CD4-positive, alpha-beta memory T cell (primary cell): Measurements from ENCODE around the gene GAK. TPM values are rescaled to one million over a fixed set of nuclear protein-coding genes. Genes with fewer than 3 reads are reported as not detected.

Experiments used
- CTCF ChIA-PET: fragments of 350-600 bp; sonication (Branson Sonifier 250); formaldehyde crosslinking; loops from one replicate; lab custom pipeline; 2021; ENCODE audit warnings: inconsistent platforms; ENCODE audit not compliant: partially characterized antibody; lab: Charles Lee
- POLR2A ChIA-PET: fragments of 350-600 bp; sonication (Branson Sonifier 250); formaldehyde crosslinking; loops from one replicate; lab custom pipeline; 2021; ENCODE audit not compliant: partially characterized antibody; lab: Charles Lee
- DNase-seq, 5 donors: peaks; one replicate each; pipeline versions ENCODE4 v3.0.0 to v3.0.0-alpha.2; 2020 to 2022; ENCODE audit warnings: mixed read lengths in 1 of 5
- H3K27ac ChIP-seq: one replicate; pipeline ENCODE4 v1.7.0; 2013; ENCODE audit warnings: low read depth, low read length
- H3K27me3 ChIP-seq: 2 replicates; pipeline ENCODE4 v1.7.0; 2013; ENCODE audit warnings: mild to moderate bottlenecking, low read length, moderate library complexity; ENCODE audit not compliant: insufficient read depth
- H3K36me3 ChIP-seq: 2 replicates; pipeline ENCODE4 v1.7.0; 2013; ENCODE audit warnings: mild to moderate bottlenecking, low read length, moderate library complexity; ENCODE audit not compliant: insufficient read depth
- H3K4me1 ChIP-seq: 2 replicates; pipeline ENCODE4 v1.7.0; 2013; ENCODE audit warnings: mild to moderate bottlenecking, low read length, moderate library complexity; ENCODE audit not compliant: insufficient read depth
- H3K4me3 ChIP-seq, 2 donors: one replicate each; pipeline ENCODE4 v1.7.0; 2013; ENCODE audit warnings: low read length in 2 of 2, mild to moderate bottlenecking in 1 of 2
- H3K9me3 ChIP-seq, 2 donors: one replicate each; pipeline ENCODE4 v1.7.0; 2013; ENCODE audit warnings: low read length in 2 of 2, control low read depth in 1 of 2; ENCODE audit not compliant: control insufficient read depth in 1 of 2
- H3K27ac Mint-ChIP-seq, 7 donors: one replicate each; pipeline ENCODE4 v1.8.0; 2020 to 2021; ENCODE audit warnings: mixed read lengths in 7 of 7, mild to moderate bottlenecking in 6 of 7, inconsistent platforms in 3 of 7, moderate library complexity in 3 of 7
- H3K27me3 Mint-ChIP-seq, 2 donors: one replicate each; pipeline ENCODE4 v1.8.0; 2020 to 2021; ENCODE audit warnings: mixed read lengths in 2 of 2
- H3K36me3 Mint-ChIP-seq, 2 donors: one replicate each; pipeline ENCODE4 v1.8.0; 2020 to 2021; ENCODE audit warnings: mixed read lengths in 2 of 2, inconsistent platforms in 1 of 2, mild to moderate bottlenecking in 1 of 2
- H3K4me1 Mint-ChIP-seq, 4 donors: one replicate each; pipeline ENCODE4 v1.8.0; 2020 to 2021; ENCODE audit warnings: mixed read lengths in 4 of 4, mild to moderate bottlenecking in 1 of 4
- H3K4me3 Mint-ChIP-seq, 8 donors: one replicate each; pipeline ENCODE4 v1.8.0; 2020 to 2021; ENCODE audit warnings: mixed read lengths in 8 of 8, mild to moderate bottlenecking in 7 of 8, moderate library complexity in 6 of 8, inconsistent platforms in 3 of 8
- H3K9me3 Mint-ChIP-seq, 8 donors: one replicate each; pipeline ENCODE4 v1.8.0; 2020 to 2021; ENCODE audit warnings: mixed read lengths in 8 of 8, mild to moderate bottlenecking in 5 of 8, inconsistent platforms in 3 of 8, moderate library complexity in 1 of 8
- intact Hi-C: fragments of 100-400 bp; cut with micrococcal nuclease; formaldehyde crosslinking; loops from one replicate; pipeline ENCODE4 v1.15.1; 2023
- polyA plus RNA-seq, 2 donors: library from polyadenylated mRNA; unstranded; fragments of 300-500 nt; fragmentation: Illumina TruSeq; gene quantifications; one replicate each; pipeline ENCODE4 v1.2.3, GENCODE V29; 2021
- total RNA-seq, 2 experiments: library from RNA; stranded (reverse); gene quantifications; one replicate each; pipeline ENCODE4 v1.2.3, GENCODE V29; 2021

GAK gene
- total and polyA plus RNA-seq, 4 experiments from 2014 or later, result 32.5 to 188 (median 130) TPM

DNA sequence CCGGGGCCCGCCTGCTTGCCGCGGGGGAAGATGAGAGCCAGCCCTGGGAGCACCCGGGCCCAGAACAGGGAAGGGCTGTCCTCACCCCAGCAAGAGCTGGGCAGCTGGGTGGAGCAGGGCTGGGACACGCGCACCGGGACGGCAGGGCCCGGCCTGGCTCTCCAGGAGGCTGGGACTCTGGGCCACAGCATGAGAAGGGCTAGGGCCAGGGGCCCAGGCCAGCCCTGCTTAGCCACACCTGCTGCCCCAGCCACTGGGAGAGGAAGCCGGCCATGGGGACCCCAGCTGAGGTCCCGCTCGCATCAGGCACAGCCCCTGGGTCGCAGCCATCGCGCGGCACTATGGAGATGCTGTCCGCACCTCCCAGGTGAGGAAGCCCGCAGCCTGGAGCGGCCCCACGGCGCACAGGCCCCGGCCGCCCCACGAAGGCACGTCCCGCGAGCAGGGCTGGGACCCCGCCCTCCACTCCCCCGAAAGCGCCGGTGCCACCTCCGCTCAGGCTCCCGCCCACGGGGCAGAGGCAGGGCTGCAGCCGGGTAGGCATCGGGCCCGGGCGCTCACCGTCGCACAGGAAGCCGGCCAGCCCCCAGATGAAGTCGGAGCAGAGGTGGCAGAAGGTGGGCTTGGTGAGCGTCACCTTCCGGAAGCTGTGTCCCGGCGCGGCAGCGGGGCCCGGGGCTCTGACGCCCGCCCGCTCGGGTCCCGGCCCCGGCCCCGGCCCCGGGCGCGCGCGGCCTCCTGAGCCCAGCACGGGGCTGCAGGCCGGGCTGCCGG, 40.7 kb upstream of the GAK start:
- Mint-ChIP-seq H3K27ac (no peak overlapping the region), H3K36me3 (no peaks in the 10 kb centered on the region), H3K9me3 (no peaks in the 10 kb centered on the region), H3K4me1 (peaks cover 0 to 13% (median 3%) of the 10 kb centered on the region in 4 donors), H3K4me3 (peak overlapping the region; percentile 34 to 68 (median 50)), H3K27me3 (no peaks in the 10 kb centered on the region)
- CTCF ChIA-PET, result interaction anchor here (1.0 kb wide), 1 partner anchor 231 kb away, joined by 3 read pairs; no protein-coding TSS in a partner anchor
- peaks cover 2% of the 10 kb centered on the region for H3K36me3 ChIP-seq
- H3K9me3 ChIP-seq, result no peaks in the 10 kb centered on the region
- intact Hi-C loops, result loop anchor here (1.0 kb wide), 5 partner anchors 13 to 299 kb away; partner anchors contain the start of genes ATP5ME, GAK, MYL5 and TMEM175
- peak overlapping the region; percentile 51 for H3K27ac ChIP-seq
- POLR2A ChIA-PET, result interaction anchor here (1.5 to 2.8 kb wide), 3 partner anchors 14 to 40 kb away, joined by 8 to 11 read pairs (median 10); partner anchors contain the start of genes GAK, IDUA and TMEM175
- H3K27me3 ChIP-seq, result no peaks in the 10 kb centered on the region
- peak; percentile 59 to 72 (median 62) for DNase-seq
- peaks cover 24% of the 10 kb centered on the region for H3K4me1 ChIP-seq
- H3K4me3 ChIP-seq, result peak overlapping the region; percentile 36 to 57

- H3K9me3 ChIP-seq, result no peaks in the 10 kb centered on the region
- intact Hi-C loops, result no loop called here
- Mint-ChIP-seq H3K27me3 (no peaks in the 10 kb centered on the region), H3K4me1 (peaks cover 0 to 13% (median 3%) of the 10 kb centered on the region in 4 donors), H3K36me3 (no peaks in the 10 kb centered on the region), H3K4me3 (peak overlapping the region in 5 of 8 donors; percentile 41 to 68 (median 43)), H3K27ac (peak overlapping the region in 1 of 7 donors; percentile 42), H3K9me3 (no peaks in the 10 kb centered on the region)
- H3K4me1 ChIP-seq, result peaks cover 24% of the 10 kb centered on the region
- ChIA-PET CTCF (interaction anchor here (1.0 kb wide), 1 partner anchor 230 kb away, joined by 3 read pairs; no protein-coding TSS in a partner anchor), POLR2A (interaction anchor here (1.5 to 2.8 kb wide), 3 partner anchors 15 to 39 kb away, joined by 8 to 11 read pairs (median 10); partner anchors contain the start of genes GAK, IDUA and TMEM175)
- H3K27me3 ChIP-seq, result no peaks in the 10 kb centered on the region
- peak overlapping the region in 1 of 2 donors; percentile 57 for H3K4me3 ChIP-seq
- no peak for DNase-seq
- no peak overlapping the region for H3K27ac ChIP-seq
- H3K36me3 ChIP-seq, result peaks cover 2% of the 10 kb centered on the region
Measured at GRCh38 chr4:971666-972500, 39.8 kb upstream of the GAK start.

DNA sequence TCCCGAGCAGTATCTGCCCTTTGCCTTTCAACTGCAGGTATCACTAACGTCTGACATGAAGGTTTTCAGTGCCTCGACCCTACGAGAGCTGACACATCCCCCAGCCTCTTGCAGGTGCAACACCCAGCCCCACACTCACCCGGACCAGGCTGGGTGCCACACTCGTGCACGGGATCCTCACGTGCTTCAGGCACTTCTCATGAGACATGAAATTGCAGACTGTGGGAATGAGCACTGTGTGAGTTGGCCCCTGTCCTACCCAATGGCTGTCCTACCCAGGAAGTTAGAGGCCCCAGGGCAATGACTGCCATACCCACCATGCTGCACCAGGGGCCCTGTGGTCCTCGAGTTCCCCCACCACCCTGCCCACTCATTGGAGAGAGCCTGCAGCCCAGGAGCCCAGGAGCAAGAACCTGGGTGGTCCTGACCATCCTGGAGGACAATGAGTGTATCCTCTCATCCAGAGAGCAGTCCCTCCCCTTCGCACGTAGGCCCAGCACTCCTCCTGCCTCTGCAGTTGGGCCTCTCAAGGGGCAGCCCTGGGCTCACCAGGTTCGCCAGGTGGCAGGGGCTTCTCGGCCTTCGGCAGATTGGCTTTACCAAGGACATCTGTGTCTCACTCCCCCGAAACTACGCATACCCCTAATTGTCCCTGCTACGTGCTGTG, 38.9 kb upstream of the GAK start:
- Histone ChIP-seq H3K27me3 (no peaks in the 10 kb centered on the region), H3K9me3 (no peaks in the 10 kb centered on the region), H3K27ac (no peak overlapping the region), H3K4me3 (no peak overlapping the region), H3K4me1 (peaks cover 24% of the 10 kb centered on the region), H3K36me3 (peaks cover 7% of the 10 kb centered on the region)
- Mint-ChIP-seq H3K4me1 (peaks cover 0 to 13% (median 3%) of the 10 kb centered on the region in 4 donors), H3K36me3 (no peaks in the 10 kb centered on the region), H3K9me3 (no peaks in the 10 kb centered on the region), H3K27me3 (no peaks in the 10 kb centered on the region), H3K27ac (no peak overlapping the region), H3K4me3 (peak overlapping the region in 4 of 8 donors; percentile 12 to 59 (median 42))
- DNase-seq, result no peak
- CTCF ChIA-PET, result no interaction called here
- POLR2A ChIA-PET, result interaction anchor here (2.4 kb wide), 1 partner anchor 39 kb away, joined by 11 read pairs; no protein-coding TSS in a partner anchor
- intact Hi-C loops, result no loop called here

- Histone ChIP-seq H3K9me3 (no peaks in the 10 kb centered on the region), H3K27me3 (no peaks in the 10 kb centered on the region), H3K4me1 (peaks cover 24% of the 10 kb centered on the region), H3K27ac (no peak overlapping the region), H3K36me3 (peaks cover 7% of the 10 kb centered on the region), H3K4me3 (no peak overlapping the region)
- Mint-ChIP-seq H3K9me3 (peaks cover 0 to 2% (median 0%) of the 10 kb centered on the region in 8 donors), H3K27me3 (no peaks in the 10 kb centered on the region), H3K4me1 (peaks cover 0 to 13% (median 3%) of the 10 kb centered on the region in 4 donors), H3K27ac (no peak overlapping the region), H3K4me3 (peak overlapping the region in 7 of 8 donors; percentile 25 to 41 (median 32)), H3K36me3 (no peaks in the 10 kb centered on the region)
- DNase-seq, result no peak
- POLR2A ChIA-PET, result no interaction called here
- intact Hi-C loops, result no loop called here
- CTCF ChIA-PET, result no interaction called here
Measured at GRCh38 chr4:970046-970745, 38.1 kb upstream of the GAK start.

DNA sequence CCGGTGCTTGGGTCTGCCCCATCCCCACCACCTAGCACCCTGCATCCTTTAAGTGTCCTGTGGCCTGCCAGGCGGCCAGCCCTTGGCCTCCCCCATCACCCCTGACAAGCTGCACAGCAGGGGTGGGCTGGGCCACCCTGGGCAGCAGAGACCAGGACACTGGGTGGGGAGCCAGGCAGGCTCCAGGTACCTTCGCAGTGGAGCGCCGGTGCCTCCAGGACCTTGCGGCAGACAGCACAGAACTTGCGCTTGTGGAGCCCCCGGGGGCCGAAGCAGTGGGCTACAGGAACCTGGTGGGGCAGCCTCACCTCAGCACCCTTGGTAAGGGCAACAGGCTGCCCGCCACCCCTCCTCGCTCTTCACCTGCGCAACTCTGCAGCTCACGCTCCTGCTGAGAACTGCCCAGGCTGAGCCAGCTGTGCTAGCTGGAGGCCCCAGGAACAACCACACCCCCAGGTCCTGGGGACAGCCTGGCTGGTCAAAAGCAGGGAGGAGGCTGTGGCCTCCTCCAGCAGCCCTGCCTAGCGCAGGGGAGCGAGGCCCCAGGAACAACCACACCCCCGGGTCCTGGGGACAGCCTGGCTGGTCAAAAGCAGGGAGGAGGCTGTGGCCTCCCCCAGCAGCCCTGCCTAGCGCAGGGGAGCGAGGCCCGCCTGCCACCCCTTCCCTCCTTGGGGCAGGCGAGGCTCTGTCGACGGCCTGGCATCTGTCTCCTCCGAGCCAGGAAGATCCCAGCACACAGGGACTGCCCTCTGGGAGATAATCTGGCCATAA, 36.7 kb upstream of the GAK start:
- Mint-ChIP-seq H3K27me3 (no peaks in the 10 kb centered on the region), H3K9me3 (peaks cover 0 to 2% (median 0%) of the 10 kb centered on the region in 8 donors), H3K27ac (no peak overlapping the region), H3K4me3 (no peak overlapping the region), H3K36me3 (no peaks in the 10 kb centered on the region), H3K4me1 (peaks cover 0 to 13% (median 3%) of the 10 kb centered on the region in 4 donors)
- no peak overlapping the region for H3K27ac ChIP-seq
- no peak for DNase-seq
- ChIA-PET CTCF (no interaction called here), POLR2A (interaction anchor here (0.7 kb wide), 1 partner anchor 37 kb away, joined by 4 read pairs; the partner anchor contains the start of genes GAK and TMEM175)
- H3K27me3 ChIP-seq, result no peaks in the 10 kb centered on the region
- peaks cover 7% of the 10 kb centered on the region for H3K36me3 ChIP-seq
- intact Hi-C loops, result no loop called here
- no peak overlapping the region for H3K4me3 ChIP-seq
- H3K9me3 ChIP-seq, result no peaks in the 10 kb centered on the region
- H3K4me1 ChIP-seq, result peaks cover 24% of the 10 kb centered on the region

- Histone ChIP-seq H3K4me1 (peaks cover 24% of the 10 kb centered on the region), H3K36me3 (peaks cover 7% of the 10 kb centered on the region), H3K27me3 (no peaks in the 10 kb centered on the region), H3K9me3 (no peaks in the 10 kb centered on the region), H3K27ac (no peak overlapping the region), H3K4me3 (no peak overlapping the region)
- DNase-seq, result no peak
- no peak overlapping the region for H3K27ac Mint-ChIP-seq
- CTCF ChIA-PET, result no interaction called here
- peaks cover 0 to 2% (median 0%) of the 10 kb centered on the region in 8 donors for H3K9me3 Mint-ChIP-seq
- intact Hi-C loops, result no loop called here
- no peaks in the 10 kb centered on the region for H3K27me3 Mint-ChIP-seq
- H3K4me3 Mint-ChIP-seq, result no peak overlapping the region
- H3K4me1 Mint-ChIP-seq, result peaks cover 0 to 13% (median 3%) of the 10 kb centered on the region in 4 donors
- POLR2A ChIA-PET, result interaction anchor here (0.7 kb wide), 1 partner anchor 36 kb away, joined by 4 read pairs; the partner anchor contains the start of genes GAK and TMEM175
- H3K36me3 Mint-ChIP-seq, result no peaks in the 10 kb centered on the region
Measured at GRCh38 chr4:968221-968620, 36.1 kb upstream of the GAK start.
